ENCODE measurements around the gene DDIAS.
A peak's percentile ranks its signal among the peaks of the same experiment; 100 is the strongest.
"Not testable (repeated sequence)": the region's sequence is repeated elsewhere in the genome, so short reads cannot be mapped to it uniquely, and the experiment has no call there.

The DDIAS gene

DNA sequence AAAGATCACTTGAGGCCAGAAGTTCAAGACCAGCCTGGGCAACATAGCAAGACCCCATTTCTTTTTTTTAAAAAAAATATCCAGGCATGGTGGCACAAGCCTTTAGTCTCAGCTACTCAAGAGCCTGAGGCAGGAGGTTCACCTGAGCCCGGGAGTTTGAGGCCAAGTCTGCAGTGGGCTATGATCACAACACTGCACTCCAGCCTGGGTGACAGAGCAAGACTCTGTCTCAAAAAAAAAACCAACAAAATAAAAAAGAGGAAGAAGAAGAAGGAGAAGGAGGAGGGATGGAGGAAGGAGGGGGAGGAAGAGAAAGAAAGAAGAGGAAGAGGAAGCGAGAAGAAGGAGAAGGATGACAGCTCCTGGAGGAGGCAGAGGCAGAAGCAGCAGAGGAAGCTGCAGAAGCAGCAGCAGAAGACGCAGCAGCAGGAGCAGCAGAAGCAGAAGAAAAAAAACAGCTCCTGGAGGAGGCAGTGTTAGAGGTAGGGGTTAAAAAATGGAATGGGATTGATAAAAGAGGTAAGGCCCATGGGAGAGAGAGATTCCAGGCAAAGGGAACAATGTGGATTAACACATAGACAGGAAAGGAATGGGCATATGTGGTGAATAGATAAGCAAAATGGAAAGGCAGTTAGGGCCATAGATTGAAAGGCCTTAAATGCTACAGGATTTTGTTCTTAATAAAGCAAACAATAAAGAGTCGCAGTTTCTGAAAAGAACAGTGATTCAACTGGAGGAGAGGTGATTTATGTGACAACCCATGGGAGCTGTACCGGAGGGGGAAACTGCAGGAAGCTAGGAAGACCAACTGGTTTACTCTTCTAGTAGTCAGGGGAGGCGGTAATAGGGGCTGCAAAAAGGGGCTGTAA, 12.2 kb upstream of the DDIAS start:
- no peak for DNase-seq

DNA sequence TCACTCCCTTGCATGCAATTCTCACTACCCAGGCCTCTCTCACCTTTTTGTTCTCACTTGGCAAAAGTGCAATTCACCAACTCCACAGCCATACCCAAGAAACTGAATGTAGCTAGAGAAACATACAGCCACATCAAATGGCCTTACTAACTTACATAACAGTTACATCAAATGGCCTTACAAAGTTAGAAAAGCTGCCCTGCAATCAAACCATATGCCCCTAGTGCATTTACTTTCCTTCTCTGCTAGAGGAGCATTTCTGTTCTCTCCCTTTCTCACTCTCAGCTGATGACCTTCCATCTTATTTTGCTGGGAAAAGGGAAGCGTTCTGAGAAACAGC, 11.6 kb upstream of the DDIAS start:
- DNase-seq, result no peak

DNA sequence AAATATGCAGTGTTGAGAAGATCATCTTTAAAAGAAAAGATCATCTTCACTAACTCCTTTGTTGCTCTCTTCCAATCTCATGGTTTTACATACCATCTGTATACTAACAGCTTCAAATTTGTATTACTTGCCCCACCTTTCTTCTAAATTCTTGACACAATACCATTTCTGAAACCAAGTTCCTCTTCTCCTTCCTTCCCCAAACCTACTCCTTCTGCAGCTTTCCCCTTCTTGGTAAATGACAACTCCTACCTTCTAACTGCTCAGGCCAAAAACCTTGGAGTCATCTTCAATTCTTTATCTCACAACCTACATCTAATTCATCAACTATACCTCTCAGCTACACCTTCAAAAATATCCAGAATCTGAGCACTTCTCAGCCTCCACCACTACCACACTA, 10.6 kb upstream of the DDIAS start:
- no peak for DNase-seq

DNA sequence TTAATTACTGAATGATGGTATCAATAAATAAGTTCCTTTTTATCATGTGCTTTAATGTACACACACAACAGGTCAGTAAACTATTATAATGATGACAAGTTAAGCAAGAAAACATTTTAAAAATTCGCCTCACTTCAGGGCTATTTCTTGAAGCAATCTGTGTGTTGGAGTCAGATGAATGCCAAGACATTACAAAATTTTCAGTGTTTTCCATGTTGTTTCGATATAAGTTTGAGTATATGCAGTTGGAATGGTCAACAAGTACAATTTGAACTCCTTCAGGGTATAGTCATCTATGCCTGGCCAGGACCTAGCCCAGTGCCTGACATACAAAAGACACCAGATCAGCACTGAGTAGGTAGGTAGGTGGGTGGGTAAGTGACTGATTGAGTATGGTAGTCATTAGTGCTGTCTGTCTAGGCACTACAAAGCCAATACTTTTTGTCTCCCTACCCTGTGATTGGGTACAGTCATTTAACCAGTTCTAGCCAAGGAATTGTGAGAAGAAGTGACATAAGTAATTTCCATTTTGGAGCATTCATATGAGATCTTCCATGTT, 8.8 kb upstream of the DDIAS start:
- DNase-seq, result no peak

DNA sequence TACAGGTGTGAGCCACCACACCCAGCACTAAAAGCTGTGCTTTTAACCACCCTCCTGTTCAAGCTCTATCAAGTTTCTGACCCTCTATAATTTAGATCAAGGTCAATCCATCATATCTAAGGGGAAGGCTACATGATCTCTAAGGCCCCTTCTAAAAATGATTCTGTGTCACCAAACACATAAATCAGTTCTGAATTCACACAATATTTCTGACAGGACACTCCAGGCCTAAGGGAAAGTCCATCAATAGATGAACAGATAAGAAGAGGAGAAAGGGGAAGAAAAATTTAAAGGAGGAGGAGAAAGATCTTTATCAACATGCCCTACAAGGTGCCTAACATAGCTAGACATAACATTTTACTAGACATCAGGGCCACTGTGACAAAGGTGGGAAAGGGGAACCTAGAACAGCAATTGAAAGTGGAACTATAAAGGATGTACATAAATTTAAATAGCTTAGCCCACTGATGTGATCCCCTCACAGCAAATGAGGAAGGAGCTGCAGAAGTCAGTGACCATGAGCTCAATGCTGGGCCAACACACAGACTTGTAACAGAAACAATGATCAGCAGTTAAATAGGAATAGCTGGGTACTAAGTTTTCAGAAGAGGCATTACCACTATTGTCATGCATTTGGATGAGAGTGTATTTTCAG, 6.0 kb upstream of the DDIAS start:
- no peak for DNase-seq

DNA sequence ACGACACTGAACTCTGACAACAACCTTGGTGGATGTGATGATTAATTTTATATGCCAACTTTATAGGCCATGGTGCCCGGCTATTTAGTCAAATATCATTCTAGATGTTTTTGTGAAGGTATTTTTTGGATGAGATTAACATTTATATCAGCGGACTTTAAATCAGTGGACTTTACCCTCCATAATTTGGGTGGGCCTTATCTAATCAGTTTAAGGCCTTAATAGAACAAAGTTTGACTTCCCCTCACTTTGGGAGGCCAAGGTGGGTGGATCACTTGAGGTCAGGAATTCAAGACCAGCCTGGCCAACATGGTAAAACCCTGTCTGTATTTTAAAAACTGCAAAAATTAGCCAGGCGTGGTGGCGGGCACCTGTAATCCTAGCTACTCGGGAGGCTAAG, 5.4 kb upstream of the DDIAS start:
- no peak for DNase-seq

DNA sequence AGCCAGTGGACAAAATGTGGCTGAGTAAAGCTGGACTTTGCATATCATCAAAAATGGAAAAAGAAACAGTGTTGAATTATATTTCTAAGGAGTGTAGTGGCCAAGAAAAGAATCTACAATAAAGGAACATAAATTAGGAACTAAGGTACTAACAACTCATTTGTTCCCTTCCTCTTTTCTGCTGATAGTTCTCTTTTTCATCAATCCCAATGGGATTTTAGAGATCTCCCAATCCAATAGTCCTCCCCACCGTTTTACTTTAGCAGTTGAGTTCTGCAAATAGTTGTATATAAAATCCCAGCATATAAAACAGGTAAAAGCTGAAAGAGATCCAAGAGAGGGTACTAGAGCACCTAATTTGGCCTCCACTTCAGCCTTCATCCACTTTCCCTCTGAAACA, 3.3 kb upstream of the DDIAS start:
- DNase-seq, result no peak

DNA sequence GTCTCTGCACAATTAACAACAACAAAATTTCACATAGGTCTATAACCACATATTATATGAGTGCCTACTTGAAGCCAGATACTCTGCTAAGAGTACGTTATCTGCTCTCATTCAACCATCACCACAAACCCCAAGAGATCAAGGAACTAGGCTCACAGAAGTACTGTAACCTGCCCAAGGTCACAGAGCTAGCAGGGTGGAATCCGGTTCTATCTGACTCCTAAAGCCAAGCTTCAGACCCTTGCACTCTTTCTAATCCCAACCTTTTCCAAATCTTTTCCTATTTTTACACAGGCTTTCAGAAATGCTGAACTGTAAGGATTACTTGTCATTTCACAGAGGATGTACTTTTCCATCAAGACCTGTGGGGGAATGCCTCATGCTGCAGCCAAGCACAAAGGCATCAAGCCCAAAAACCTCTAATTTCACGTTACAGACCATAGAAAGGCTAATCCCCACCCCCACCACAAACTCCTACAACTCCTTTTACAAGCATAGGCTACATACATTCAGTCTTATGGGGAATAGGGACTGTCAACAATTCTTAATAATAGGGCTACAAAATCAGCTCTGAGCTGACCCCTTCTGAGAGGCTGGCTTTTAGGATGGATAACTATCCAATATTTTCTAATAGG, 2.2 kb upstream of the DDIAS start:
- no peak for DNase-seq

DNA sequence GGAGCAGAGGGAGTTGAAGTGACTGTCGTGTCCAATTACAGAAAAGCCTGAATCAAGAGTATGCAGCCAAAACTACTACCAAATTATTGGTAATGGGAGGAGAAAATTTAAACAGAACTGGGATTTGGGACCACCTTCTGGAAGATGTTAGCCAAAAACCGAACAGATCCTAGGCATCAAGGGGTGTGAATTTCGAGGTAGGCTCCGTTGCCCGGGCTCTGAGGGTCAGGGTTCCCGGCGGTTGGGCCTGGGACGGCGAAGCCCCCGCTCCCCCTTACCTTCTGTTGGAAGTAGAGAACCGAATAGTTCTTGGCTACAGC, 1.6 kb upstream of the DDIAS start:
- DNase-seq, result peak in 1 of 14 donors; percentile 36

DNA sequence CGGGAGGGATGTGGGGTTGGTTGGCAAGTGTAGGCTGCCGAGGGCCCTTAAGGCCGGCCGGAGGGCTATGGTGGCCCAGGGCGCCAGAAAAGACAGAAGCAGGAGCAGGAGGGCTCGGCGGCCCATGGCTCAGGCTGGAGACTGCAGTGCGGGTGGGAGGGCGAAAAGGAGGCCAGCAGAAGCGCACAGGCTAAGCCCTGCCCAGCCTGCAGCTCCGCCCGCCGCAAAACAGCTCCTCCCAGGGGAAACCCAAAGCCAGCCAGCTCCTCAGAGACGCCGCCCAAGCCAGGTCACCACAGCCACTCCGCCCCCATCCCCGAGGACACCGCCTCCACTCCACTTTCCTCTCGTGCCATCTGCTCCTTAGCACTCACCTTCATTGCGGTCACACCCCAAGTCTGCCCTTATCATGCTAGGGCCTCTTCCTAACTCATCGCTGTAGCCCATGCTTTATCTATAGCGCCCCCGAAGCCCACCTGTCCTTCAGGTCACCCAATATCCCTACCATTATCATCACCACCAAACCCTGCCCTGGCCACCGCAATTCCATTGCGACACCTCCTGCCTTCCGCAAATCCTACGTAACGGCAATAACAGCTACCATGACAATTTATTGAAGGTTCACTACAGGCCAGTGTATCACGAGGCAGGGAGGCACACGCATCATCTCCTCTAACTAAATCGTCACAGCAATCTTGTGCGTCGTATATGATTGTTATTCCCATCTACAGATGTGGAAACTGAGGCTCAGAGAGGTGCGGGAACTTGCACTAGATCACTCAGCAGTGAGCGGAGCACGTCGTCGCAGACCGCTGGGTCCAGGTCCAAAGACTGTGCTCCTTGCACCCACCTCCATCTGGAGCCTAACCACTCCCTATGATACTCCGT, 1.0 kb upstream of the DDIAS start, which contains the start of gene PRCP:
Gene PRCP (minus strand): TSS at position 154 of the 888 bp plus-strand sequence. CDS start 28 bp downstream, at position 126.
- peak; percentile 32 to 93 (median 76) for DNase-seq

DNA sequence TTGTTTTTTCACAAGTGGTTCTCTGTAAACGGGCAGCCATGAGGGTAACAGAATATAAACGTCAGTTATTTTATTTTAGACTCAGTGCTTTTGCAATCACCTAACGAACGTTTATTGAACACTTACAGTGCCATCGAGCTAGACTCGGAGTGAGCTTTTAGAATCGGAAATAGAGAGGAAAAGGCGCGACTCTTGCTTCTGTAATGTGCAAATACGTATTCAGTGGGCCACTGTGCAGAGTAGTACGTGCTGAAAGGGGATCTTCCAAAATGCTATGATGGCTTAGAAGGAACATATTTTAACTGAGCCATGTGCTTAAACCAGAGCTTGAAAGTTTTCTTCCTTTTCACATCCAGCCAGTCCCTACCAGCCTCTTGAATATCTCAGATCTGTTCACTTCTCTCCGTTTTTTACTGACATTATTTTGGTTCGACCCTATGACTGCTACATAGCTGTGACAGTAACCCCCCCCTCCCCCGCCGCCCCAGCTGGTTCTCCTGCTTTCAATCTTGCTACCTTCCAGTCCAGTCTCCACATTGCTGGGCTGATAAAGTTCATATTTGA, 468 bp downstream of the DDIAS start:
- no peak for DNase-seq

DNA sequence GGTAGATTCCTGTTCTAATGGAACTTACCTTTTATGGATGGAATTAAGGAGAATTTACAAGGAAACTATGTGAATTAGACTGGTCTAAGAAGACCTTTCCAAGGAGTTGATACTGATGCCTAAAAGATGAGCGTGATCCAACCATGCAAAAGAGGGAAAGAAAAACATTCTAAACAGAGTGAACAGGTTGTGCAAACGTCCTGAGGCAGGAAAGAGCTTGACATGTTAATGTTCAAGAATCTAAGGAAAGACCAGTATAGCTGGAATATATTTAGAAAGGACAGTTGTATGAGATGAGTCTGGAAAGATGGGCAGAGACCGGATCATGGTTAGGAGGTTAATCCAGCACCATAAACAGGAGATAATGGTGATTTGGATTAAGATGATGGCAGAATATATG, 1.3 kb downstream of the DDIAS start:
- no peak for DNase-seq

DNA sequence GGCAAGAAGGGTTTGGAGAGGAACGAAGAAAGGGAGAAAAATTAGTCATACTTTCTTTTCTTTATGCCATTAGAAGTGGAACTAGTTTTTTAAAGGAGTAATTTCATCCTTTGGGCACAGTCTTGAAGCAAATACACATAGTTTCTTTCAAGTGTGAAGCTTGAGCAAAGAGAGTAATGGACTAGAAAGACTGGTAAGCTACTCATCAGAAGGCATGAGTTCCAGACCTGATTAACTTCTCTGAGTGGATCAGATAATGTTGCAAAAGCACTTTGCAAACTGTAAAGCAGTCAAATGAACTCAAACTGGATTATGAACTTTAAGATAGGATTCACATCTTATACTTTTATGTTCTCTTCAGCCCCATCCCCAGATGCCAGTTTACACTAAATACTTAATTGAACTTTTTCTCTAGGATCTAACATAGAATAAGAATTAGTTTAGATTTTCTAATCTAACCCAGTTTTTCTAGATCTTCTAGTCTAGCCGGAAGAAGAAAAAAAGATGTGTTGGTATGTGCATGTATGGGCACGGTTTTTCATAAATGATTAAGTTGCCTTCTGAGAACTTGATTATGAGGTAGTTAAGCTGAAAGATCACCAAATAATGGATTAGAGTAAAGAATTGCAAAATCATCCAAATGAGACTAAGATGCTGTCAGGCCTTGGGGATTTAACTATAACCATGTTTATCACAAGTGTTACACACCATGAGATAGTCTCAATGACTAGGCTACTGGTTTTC, 2.5 kb downstream of the DDIAS start:
- DNase-seq, result no peak

DNA sequence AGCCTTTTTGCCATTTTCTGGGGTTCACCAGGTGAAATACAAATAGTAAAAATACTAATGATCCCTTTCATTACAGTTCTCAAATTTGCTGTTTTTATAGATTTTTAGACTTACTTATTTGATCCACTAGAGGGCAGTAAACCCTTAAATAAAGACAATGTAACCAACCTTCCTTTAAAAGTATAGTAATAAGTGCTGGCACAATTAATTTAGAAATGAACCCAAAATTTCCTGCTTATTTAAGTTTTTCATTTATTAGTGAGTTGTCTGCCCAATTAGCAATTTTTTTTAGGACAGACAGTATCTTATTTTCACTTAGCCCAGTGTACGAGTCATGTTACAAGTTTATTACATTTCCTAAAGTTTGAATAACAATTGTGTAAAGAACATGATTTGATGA, 4.7 kb downstream of the DDIAS start:
- DNase-seq, result peak in 1 of 14 donors; percentile 4

DNA sequence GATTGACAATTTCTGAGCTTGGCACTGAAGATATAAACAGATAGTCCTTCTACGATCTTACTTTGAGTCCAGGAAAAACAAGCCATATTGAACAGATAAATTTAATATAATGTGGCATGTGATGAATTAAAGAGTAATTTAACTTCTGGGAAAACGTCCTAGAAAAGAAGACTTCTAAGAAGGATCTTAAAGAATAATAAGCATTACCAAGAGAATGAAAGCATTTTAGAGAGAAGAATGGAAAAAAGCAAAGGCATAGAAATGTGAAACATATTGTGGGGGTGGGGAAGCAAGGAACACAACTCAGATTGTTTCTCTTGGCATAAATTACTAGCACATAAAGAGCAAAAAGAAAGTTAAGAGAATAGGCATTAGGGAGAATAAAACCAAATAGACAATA, 5.4 kb downstream of the DDIAS start:
- no peak for DNase-seq

DNA sequence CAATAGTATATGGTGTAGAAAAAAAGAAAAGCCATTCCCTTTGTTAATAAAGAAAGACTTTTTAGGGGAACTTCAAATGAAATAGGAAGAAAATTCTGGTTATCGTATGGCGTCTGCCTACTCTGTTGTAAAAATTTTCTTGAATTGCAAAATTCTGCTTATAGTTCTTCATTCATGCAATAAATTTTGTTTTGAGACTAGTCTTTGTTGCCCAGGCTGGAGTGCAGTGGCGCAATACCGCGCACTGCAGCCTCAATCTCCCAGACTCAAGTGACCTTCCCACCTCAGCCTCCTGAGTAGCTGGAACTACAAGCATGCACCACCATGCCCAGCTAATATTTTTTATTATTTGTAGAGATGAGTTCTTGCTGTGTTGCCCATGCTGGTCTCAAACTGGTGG, 5.8 kb downstream of the DDIAS start:
- DNase-seq, result no peak

DNA sequence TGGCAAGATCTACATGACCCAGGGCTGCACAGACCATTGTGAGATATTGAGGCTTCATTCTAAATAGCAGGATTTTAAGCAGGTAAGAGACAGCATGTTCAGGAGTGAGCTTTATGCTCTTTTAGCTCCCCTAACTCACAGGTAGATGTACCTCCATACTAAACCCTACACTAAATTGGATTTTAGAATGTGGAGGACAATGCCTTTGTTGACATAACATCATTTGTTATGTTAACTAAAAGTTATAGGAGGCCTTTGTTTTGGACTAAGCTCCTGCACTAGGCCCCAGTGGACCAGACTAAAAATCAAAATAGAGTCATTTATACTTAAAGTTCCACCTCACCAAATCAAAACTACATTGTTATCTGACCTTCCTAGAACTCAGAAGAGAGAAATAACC, 6.8 kb downstream of the DDIAS start:
- DNase-seq, result no peak

DNA sequence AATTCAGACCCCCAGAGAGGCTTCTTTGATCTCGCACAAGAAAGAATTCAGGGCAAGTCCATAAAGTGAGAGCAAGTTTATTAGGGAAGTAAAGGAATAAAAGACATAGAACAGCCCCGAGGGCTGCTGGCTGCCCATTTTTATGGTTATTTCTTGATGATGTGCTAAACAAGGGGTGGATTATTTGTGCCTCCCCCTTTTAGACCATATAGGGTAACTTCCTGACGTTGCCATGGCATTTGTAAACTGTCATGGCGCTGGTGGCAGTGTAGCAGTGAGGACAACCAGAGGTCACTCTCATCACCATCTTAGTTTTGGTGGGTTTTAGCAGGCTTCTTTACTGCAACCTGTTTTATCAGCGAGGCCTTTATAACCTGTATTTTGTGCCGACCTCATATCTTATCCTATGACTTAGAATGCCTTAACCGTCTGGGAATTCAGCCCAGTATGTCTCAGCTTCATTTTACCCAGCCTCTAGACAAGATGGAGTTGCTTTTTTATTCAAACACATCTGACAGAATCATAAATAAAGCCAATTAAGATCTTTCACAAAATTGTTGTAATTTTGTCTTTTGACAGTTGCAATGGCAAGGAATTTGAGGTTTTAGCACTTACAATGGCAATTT, 7.6 kb downstream of the DDIAS start:
- DNase-seq, result no peak

DNA sequence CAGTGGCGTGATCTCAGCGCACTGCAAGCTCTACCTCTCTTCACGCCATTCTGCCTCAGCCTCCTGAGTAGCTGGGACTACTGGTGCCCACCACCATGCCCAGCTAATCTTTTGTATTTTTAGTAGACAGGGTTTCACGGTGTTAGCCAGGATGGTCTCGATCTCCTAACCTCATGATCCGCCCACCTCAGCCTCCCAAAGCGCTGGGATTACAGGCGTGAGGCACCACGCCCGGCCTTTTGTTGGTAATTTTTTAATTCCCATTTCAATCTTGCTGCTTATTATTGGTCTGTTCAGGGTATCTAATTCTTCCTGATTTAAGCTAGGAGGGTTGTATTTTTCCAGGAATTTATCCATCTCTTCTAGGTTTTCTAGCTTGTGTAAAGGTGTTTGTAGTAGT, 18.2 kb downstream of the DDIAS start:
- not testable (repeated sequence) for DNase-seq

DNA sequence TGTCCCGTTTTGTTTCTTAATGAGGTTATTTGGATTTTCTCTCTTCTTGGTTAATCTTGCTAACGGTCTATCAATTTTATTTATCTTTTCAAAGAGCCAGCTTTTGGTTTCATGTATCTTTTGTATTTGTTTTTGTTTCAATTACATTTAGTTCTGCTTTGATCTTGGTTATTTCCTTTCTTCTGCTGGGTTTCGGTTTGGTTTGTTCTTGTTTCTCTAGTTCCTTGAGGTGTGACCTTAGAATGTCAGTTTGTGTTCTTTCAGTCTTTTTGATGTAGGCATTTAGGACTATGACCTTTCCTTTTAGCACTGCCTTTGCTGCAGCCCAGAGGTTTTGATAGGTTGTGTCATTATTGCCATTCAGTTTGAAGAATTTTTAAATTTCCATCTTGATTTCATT, 18.7 kb downstream of the DDIAS start:
- not testable (repeated sequence) for DNase-seq

Measured in C1 segment of cervical spinal cord (tissue), 14 donors.